Tibial nerve (tissue), 4 donors: ENCODE data around the gene DNAAF5. TPM values are rescaled to one million over a fixed set of nuclear protein-coding genes. Genes with fewer than 3 reads are reported as not detected.

Experiments used
- DNase-seq, 2 donors: peaks; one replicate each; pipeline ENCODE4 v3.0.0-alpha.2; 2019; ENCODE audit warnings: low spot score in 2 of 2
- H3K27ac ChIP-seq, 4 donors: fragments of 200-600 bp; sonication (generic) in 3 of 4; one replicate each; pipeline ENCODE4 v1.5.1; 2017 to 2019; ENCODE audit warnings: mild to moderate bottlenecking in 1 of 4
- H3K27me3 ChIP-seq, 2 donors: fragments of 200-600 bp; sonication (generic) in 1 of 2; one replicate each; pipeline versions ENCODE4 v1.5.1 to v1.6.0; 2017 to 2019
- H3K36me3 ChIP-seq, 3 donors: fragments of 200-600 bp; sonication (generic); one replicate each; pipeline ENCODE4 v1.5.1; 2018 to 2019
- H3K4me1 ChIP-seq, 4 donors: fragments of 200-600 bp; sonication (generic) in 3 of 4; one replicate each; pipeline ENCODE4 v1.5.1; 2017 to 2019
- H3K4me3 ChIP-seq, 4 donors: fragments of 200-600 bp; sonication (generic) in 3 of 4; one replicate each; pipeline ENCODE4 v1.5.1; 2017 to 2019; ENCODE audit warnings: mild to moderate bottlenecking in 1 of 4, moderate library complexity in 1 of 4
- H3K9me3 ChIP-seq, 4 donors: fragments of 200-600 bp; sonication (generic) in 3 of 4; one replicate each; pipeline ENCODE4 v1.5.1; 2017 to 2019
- EP300 ChIP-seq, 2 donors: sonication (generic); formaldehyde crosslinking; IDR thresholded peaks; one replicate each; pipeline ENCODE4 v1.6.1; 2017; ENCODE audit warnings: antibody characterized with exemption in 2 of 2, mild to moderate bottlenecking in 1 of 2
- POLR2A ChIP-seq, 2 donors: fragments of 450-650 bp; IDR thresholded peaks; one replicate each; pipeline ENCODE4 v1.6.1; 2017; ENCODE audit warnings: antibody characterized with exemption in 2 of 2, mild to moderate bottlenecking in 2 of 2, moderate library complexity in 2 of 2
- WGBS, 2 donors: methylation state at CpG; one replicate each; pipeline ENCODE4 v1.1.5; 2018; 5-methylcytosine and 5-hydroxymethylcytosine counted together
- total RNA-seq, 4 donors: library from RNA; depleted of rRNA; stranded (reverse); fragments of >200 nt; gene quantifications; one replicate each; pipeline ENCODE4 v1.1.0, GENCODE V29; 2016
- TF ChIP-seq, protein P1 (sequence below), 5 experiments: fragments of 200-600 bp in 3 of 5; fragments of 450-650 bp in 2 of 5; sonication (generic) in 3 of 5; IDR thresholded peaks; one replicate each; pipeline ENCODE4 v1.5.1; 2016 to 2019; ENCODE audit warnings: antibody characterized with exemption in 5 of 5, mild to moderate bottlenecking in 3 of 5, moderate library complexity in 2 of 5

The DNAAF5 gene
- total RNA-seq, 4 donors from 2014 or later: 26.0 to 56.7 (median 41.6) TPM

DNA sequence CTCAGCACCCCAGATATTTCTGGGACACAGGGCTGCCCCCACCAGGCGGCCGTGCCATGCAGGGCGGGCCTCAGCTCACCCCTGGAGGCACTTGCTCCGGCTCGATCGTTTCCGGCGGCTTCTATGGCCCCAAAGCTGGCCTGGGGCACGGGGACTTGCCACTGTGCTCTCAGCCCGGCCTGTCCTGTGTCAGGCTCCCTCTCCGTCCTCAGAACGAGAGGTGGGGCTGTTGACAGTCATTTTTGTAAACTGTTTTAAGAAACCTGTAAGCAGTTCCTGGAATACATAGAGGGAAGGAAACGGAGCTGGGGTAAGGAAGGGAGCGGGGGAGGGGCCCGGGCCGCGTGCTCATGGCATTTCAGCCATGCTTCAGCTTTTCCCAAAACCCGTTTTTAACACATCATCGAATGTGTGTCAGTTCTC lies 31.3 kb downstream of the DNAAF5 start:
- no peaks in the 10 kb centered on the region for H3K9me3 ChIP-seq
- TF ChIP-seq, protein P1, sequence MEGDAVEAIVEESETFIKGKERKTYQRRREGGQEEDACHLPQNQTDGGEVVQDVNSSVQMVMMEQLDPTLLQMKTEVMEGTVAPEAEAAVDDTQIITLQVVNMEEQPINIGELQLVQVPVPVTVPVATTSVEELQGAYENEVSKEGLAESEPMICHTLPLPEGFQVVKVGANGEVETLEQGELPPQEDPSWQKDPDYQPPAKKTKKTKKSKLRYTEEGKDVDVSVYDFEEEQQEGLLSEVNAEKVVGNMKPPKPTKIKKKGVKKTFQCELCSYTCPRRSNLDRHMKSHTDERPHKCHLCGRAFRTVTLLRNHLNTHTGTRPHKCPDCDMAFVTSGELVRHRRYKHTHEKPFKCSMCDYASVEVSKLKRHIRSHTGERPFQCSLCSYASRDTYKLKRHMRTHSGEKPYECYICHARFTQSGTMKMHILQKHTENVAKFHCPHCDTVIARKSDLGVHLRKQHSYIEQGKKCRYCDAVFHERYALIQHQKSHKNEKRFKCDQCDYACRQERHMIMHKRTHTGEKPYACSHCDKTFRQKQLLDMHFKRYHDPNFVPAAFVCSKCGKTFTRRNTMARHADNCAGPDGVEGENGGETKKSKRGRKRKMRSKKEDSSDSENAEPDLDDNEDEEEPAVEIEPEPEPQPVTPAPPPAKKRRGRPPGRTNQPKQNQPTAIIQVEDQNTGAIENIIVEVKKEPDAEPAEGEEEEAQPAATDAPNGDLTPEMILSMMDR (IDR thresholded peaks at IDR 0.05): no peak
- TF ChIP-seq POLR2A (IDR thresholded peaks at IDR 0.05): no peak
- TF ChIP-seq EP300 (IDR thresholded peaks at IDR 0.05): no peak
- no peaks in the 10 kb centered on the region for H3K27me3 ChIP-seq
- no peak for DNase-seq
- H3K36me3 ChIP-seq: peaks cover 4 to 98% (median 22%) of the 10 kb centered on the region in 3 donors
- H3K4me3 ChIP-seq: no peak overlapping the region
- H3K27ac ChIP-seq: no peak overlapping the region
- 87 to 89% methylated on average over 17 to 19 of the region's 19 CpGs for WGBS, 2 donors
- H3K4me1 ChIP-seq: no peaks in the 10 kb centered on the region

DNA sequence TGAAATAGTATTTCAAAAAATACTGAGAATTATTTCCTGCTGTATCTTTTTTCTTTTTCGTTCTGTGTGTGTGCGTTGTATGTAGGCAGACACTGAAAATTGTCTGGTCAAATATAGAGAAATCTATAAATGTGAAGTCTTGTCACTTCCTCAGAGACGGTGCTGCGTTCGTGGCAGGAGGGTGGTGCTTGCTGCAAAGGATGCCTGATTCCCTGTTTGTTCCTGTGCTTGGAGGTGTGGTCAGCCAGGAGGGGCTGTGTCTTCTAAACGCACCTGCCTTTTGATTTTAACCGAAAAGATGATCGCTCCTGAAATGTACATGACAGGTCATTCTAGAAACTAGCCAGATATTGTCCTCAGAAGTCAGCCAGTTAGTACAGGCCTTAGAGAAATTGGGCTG lies 33.1 kb downstream of the DNAAF5 start:
- H3K4me3 ChIP-seq: no peak overlapping the region
- no peaks in the 10 kb centered on the region for H3K27me3 ChIP-seq
- H3K4me1 ChIP-seq: no peaks in the 10 kb centered on the region
- 88 to 91% methylated on average over 8 of the region's 8 CpGs for WGBS, 2 donors
- no peaks in the 10 kb centered on the region for H3K9me3 ChIP-seq
- TF ChIP-seq POLR2A (IDR thresholded peaks at IDR 0.05): no peak
- TF ChIP-seq EP300 (IDR thresholded peaks at IDR 0.05): no peak
- TF ChIP-seq, protein P1 (IDR thresholded peaks at IDR 0.05): no peak
- no peak for DNase-seq
- H3K36me3 ChIP-seq: peaks cover 4 to 100% (median 30%) of the 10 kb centered on the region in 3 donors
- H3K27ac ChIP-seq: no peak overlapping the region

DNA sequence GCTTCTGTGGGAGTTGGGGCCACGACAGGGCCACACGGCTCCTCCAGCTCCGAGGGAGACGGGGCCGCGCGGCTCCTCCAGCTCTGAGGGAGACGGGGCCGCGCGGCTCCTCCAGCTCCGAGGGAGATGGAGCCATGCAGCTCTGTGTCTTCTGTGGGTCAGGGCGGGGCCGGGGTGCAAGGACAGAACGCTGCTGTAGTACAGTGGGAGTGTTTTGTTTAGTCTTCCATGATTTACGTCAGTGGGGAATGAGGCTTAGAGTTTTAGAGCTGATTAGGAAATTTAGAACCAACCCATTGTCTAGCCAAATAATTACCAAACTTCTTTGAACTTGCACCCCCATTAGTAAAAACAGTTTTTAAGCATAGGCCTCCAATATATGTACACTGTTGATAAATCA lies 33.5 kb downstream of the DNAAF5 start:
- no peaks in the 10 kb centered on the region for H3K4me1 ChIP-seq
- DNase-seq: no peak
- H3K36me3 ChIP-seq: peaks cover 5 to 100% (median 28%) of the 10 kb centered on the region in 3 donors
- no peak for TF ChIP-seq EP300 (IDR thresholded peaks at IDR 0.05)
- H3K4me3 ChIP-seq: no peak overlapping the region
- no peaks in the 10 kb centered on the region for H3K9me3 ChIP-seq
- 74 to 80% methylated on average over 16 of the region's 16 CpGs for WGBS, 2 donors
- no peaks in the 10 kb centered on the region for H3K27me3 ChIP-seq
- no peak overlapping the region for H3K27ac ChIP-seq

DNA sequence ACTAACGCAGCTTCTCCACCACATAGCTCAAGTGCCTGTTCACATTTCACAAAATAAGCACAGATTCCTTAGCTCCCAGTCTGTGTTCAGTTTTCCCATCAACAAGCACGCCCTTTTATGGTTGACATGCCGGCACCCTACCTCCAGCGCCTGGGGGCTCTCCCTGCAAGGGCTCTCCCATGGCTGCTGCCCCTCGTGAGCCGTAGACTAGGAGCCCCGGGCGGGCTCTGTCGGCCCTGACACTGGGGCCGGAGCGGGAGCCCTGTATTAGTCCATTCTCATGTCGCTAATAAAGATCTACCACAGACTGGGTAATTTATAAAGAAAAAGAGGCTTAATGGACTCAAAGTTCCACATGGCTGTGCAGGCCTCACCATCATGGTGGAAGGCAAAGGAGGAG lies 34.6 kb downstream of the DNAAF5 start:
- no peaks in the 10 kb centered on the region for H3K4me1 ChIP-seq
- peaks cover 9 to 100% (median 29%) of the 10 kb centered on the region in 3 donors for H3K36me3 ChIP-seq
- TF ChIP-seq POLR2A (IDR thresholded peaks at IDR 0.05) (no peak), EP300 (IDR thresholded peaks at IDR 0.05) (no peak)
- TF ChIP-seq, protein P1 (IDR thresholded peaks at IDR 0.05): no peak

DNA sequence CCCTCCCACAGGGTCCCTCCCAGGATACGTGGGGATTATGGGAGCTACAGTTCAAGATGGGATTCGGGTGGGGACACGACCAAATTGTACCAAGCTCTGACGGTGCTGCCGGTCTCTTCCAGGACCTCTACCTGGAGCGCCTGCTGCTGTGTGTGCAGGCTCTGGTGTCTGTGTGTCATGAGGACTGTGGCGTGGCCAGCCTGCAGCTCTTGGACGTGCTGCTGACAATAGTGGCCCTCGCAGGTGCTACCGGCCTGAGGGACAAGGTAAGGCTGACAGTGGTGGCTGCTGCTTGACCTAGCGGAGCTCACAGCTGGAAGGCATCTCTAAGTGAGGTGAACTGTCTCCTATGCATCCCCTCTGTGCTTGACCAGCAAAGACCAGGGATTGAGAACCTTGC lies 35.1 kb downstream of the DNAAF5 start:
- no peaks in the 10 kb centered on the region for H3K27me3 ChIP-seq
- DNase-seq: no peak
- H3K36me3 ChIP-seq: peaks cover 9 to 98% (median 28%) of the 10 kb centered on the region in 3 donors
- TF ChIP-seq POLR2A (IDR thresholded peaks at IDR 0.05): no peak
- TF ChIP-seq EP300 (IDR thresholded peaks at IDR 0.05): no peak
- 88 to 91% methylated on average over 8 to 11 of the region's 11 CpGs for WGBS, 2 donors
- no peaks in the 10 kb centered on the region for H3K9me3 ChIP-seq
- no peaks in the 10 kb centered on the region for H3K4me1 ChIP-seq
- H3K27ac ChIP-seq: no peak overlapping the region
- H3K4me3 ChIP-seq: no peak overlapping the region

More for the DNA sequence above, 34.6 kb downstream of the DNAAF5 start:
- no peak for DNase-seq
- Histone ChIP-seq H3K27ac (no peak overlapping the region), H3K27me3 (no peaks in the 10 kb centered on the region), H3K9me3 (no peaks in the 10 kb centered on the region), H3K4me3 (no peak overlapping the region)
- WGBS, 2 donors: 97% methylated on average over 12 of the region's 12 CpGs

DNA sequence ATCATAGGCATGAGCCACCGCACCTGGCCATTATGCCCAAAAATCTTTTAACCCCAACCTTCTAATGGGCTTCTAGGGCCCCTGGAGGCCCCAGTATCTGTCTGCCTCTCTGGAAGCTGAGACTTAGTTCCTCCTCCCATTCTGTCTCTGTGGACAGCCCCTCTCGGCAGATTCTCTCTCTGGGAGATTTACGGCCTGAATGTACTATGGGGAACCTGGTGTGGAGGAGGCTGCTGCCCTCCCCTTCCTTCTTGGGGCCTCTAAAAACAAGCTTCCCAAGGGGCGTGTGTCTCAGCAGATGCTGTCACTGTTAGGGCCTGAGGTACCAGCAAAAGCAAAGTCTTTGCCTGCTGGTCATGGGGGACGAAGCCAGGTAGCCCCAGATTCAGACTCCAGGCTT lies 36.4 kb downstream of the DNAAF5 start:
- no peaks in the 10 kb centered on the region for H3K4me1 ChIP-seq
- WGBS, 2 donors: 71 to 75% methylated on average over 4 to 5 of the region's 5 CpGs
- no peaks in the 10 kb centered on the region for H3K27me3 ChIP-seq
- H3K27ac ChIP-seq: no peak overlapping the region
- DNase-seq: no peak
- no peak overlapping the region for H3K4me3 ChIP-seq
- TF ChIP-seq, protein P1 (IDR thresholded peaks at IDR 0.05): no peak
- no peak for TF ChIP-seq EP300 (IDR thresholded peaks at IDR 0.05)
- TF ChIP-seq POLR2A (IDR thresholded peaks at IDR 0.05): no peak
- no peaks in the 10 kb centered on the region for H3K9me3 ChIP-seq
- H3K36me3 ChIP-seq: peaks cover 5 to 97% (median 16%) of the 10 kb centered on the region in 3 donors
